PFSK-1 (cell line): ENCODE data around the gene OR51S1.

Experiments
- POLR2AphosphoS5 ChIP-seq: IDR thresholded peaks from 2 replicates; pipeline ENCODE4 v1.6.1; 2012; ENCODE audit warnings: low read depth, mild to moderate bottlenecking, control low read depth, low read length, moderate library complexity
- SIN3A ChIP-seq: IDR thresholded peaks from 2 replicates; pipeline ENCODE4 v1.6.1; 2012; ENCODE audit warnings: mild to moderate bottlenecking, low read length, moderate library complexity, borderline replicate concordance; ENCODE audit not compliant: insufficient read depth
- TAF1 ChIP-seq: IDR thresholded peaks from 2 replicates; pipeline ENCODE4 v1.6.1; 2012; ENCODE audit warnings: low read length, control low read depth, borderline replicate concordance; ENCODE audit not compliant: insufficient read depth

- no peak for TF ChIP-seq TAF1
- TF ChIP-seq POLR2AphosphoS5 = no peak
- no peak for TF ChIP-seq SIN3A
These were observed 13.6 kb upstream of the OR51S1 start for GRCh38 chr11:4862447-4863236.
